Measurements from ENCODE around the gene INPP4B.

Gene INPP4B

GRCh38 chr4:142615324-142615665, 230.8 kb downstream of the INPP4B start:
- Histone ChIP-seq H3K9ac (ENCODE audit: low read depth, low read length) (no peak overlapping the region), H3K27me3 (ENCODE audit: insufficient read depth, low read length, poor library complexity) (no peaks in the 10 kb centered on the region), H3K4me2 (ENCODE audit: insufficient read depth, low read length) (no peak overlapping the region), H3K79me2 (ENCODE audit: insufficient read depth, low read length) (no peaks in the 10 kb centered on the region), H3K4me1 (ENCODE audit: insufficient read depth, low read length) (no peaks in the 10 kb centered on the region), H4K20me1 (ENCODE audit: insufficient read depth, low read length) (no peaks in the 10 kb centered on the region), H3K4me3 (ENCODE audit: low read depth in 1 of 2, low read length in 2 of 2) (no peak overlapping the region), H3K9me3 (ENCODE audit: insufficient read depth, low read length, severe bottlenecking) (no peaks in the 10 kb centered on the region), H3K36me3 (ENCODE audit: insufficient read depth, low read length) (no peaks in the 10 kb centered on the region), H2AFZ (ENCODE audit: low read depth, low read length) (no peak overlapping the region), H3K27ac (ENCODE audit: low read length) (no peak overlapping the region)
- DNase-seq (no peak), ATAC-seq (ENCODE audit: insufficient read depth, low read depth) (no peak)
- no peak for TF ChIP-seq EZH2 (IDR thresholded peaks at IDR 0.05; ENCODE audit: borderline replicate concordance, low read depth, low read length, severe bottlenecking)
- no peak for TF ChIP-seq CTCF (IDR thresholded peaks at IDR 0.05; ENCODE audit: borderline replicate concordance, extremely low read depth, low read length, poor library complexity, severe bottlenecking)

- no peak overlapping the region for H3K4me2 ChIP-seq (ENCODE audit: insufficient read depth, low read length)
- H3K79me2 ChIP-seq (ENCODE audit: insufficient read depth, low read length): no peaks in the 10 kb centered on the region
- DNase-seq (no peak), ATAC-seq (ENCODE audit: insufficient read depth, low read depth) (no peak)
- no peaks in the 10 kb centered on the region for H3K36me3 ChIP-seq (ENCODE audit: insufficient read depth, low read length)
- H3K9me3 ChIP-seq (ENCODE audit: insufficient read depth, low read length, severe bottlenecking): no peaks in the 10 kb centered on the region
- H2AFZ ChIP-seq (ENCODE audit: low read depth, low read length): no peak overlapping the region
- H3K4me3 ChIP-seq (ENCODE audit: low read depth in 1 of 2, low read length in 2 of 2): no peak overlapping the region
- H3K4me1 ChIP-seq (ENCODE audit: insufficient read depth, low read length): no peaks in the 10 kb centered on the region
- no peaks in the 10 kb centered on the region for H4K20me1 ChIP-seq (ENCODE audit: insufficient read depth, low read length)
- no peaks in the 10 kb centered on the region for H3K27me3 ChIP-seq (ENCODE audit: insufficient read depth, low read length, poor library complexity)
- TF ChIP-seq EZH2 (IDR thresholded peaks at IDR 0.05; ENCODE audit: borderline replicate concordance, low read depth, low read length, severe bottlenecking) (no peak), CTCF (IDR thresholded peaks at IDR 0.05; ENCODE audit: borderline replicate concordance, extremely low read depth, low read length, poor library complexity, severe bottlenecking) (no peak)
- no peak overlapping the region for H3K9ac ChIP-seq (ENCODE audit: low read depth, low read length)
- no peak overlapping the region for H3K27ac ChIP-seq (ENCODE audit: low read length)
These were observed 231.3 kb downstream of the INPP4B start for GRCh38 chr4:142614621-142615323.

GRCh38 chr4:142607976-142608375, 238.1 kb downstream of the INPP4B start:
- Histone ChIP-seq H3K4me3 (ENCODE audit: low read depth in 1 of 2, low read length in 2 of 2) (no peak overlapping the region), H3K4me2 (ENCODE audit: insufficient read depth, low read length) (no peak overlapping the region), H3K27ac (ENCODE audit: low read length) (no peak overlapping the region), H3K36me3 (ENCODE audit: insufficient read depth, low read length) (no peaks in the 10 kb centered on the region), H2AFZ (ENCODE audit: low read depth, low read length) (no peak overlapping the region), H3K79me2 (ENCODE audit: insufficient read depth, low read length) (no peaks in the 10 kb centered on the region), H3K9ac (ENCODE audit: low read depth, low read length) (no peak overlapping the region), H3K4me1 (ENCODE audit: insufficient read depth, low read length) (no peaks in the 10 kb centered on the region), H3K27me3 (ENCODE audit: insufficient read depth, low read length, poor library complexity) (no peaks in the 10 kb centered on the region), H3K9me3 (ENCODE audit: insufficient read depth, low read length, severe bottlenecking) (peaks cover 15% of the 10 kb centered on the region), H4K20me1 (ENCODE audit: insufficient read depth, low read length) (no peaks in the 10 kb centered on the region)
- ATAC-seq (ENCODE audit: insufficient read depth, low read depth) (no peak), DNase-seq (no peak)
- TF ChIP-seq EZH2 (IDR thresholded peaks at IDR 0.05; ENCODE audit: borderline replicate concordance, low read depth, low read length, severe bottlenecking) (no peak), CTCF (IDR thresholded peaks at IDR 0.05; ENCODE audit: borderline replicate concordance, extremely low read depth, low read length, poor library complexity, severe bottlenecking) (no peak)

All from DND-41 (cell line).